SK-N-SH (cell line): ENCODE measurements around the gene SRCIN1. TPM values are rescaled to one million over a fixed set of nuclear protein-coding genes. Genes with fewer than 3 reads are reported as not detected.

Source experiments
- CTCF ChIA-PET: fragments of 300-600, 350-600 bp; formaldehyde crosslinking; extraction: SDS; loops from one replicate; lab custom pipeline; 2021; lab: Yijun Ruan, JAX
- POLR2A ChIA-PET: fragments of 350-600 bp; sonication (Branson Sonifier 250); formaldehyde crosslinking; extraction: SDS; loops from one replicate; lab custom pipeline; 2020; ENCODE audit warnings: antibody characterized with exemption, inconsistent platforms; lab: Yijun Ruan, JAX
- DNase-seq: peaks from one replicate; pipeline ENCODE4 v3.0.0; 2012
- H2AFZ ChIP-seq: fragments of 200-600 bp; sonication (generic); 2 replicates; pipeline ENCODE4 v1.8.1; 2016; ENCODE audit warnings: antibody characterized with exemption, mild to moderate bottlenecking, low read depth
- H3F3A ChIP-seq: fragments of 200-600 bp; sonication (generic); replicated peaks from 2 replicates; pipeline ENCODE3; 2016; ENCODE audit warnings: antibody characterized with exemption, mild to moderate bottlenecking; ENCODE audit not compliant: insufficient read depth
- H3K27ac ChIP-seq, 2 experiments: fragments of 200-500 bp in 1 of 2; fragments of 200-600 bp in 1 of 2; sonication (Bioruptor generic) in 1 of 2; sonication (generic), shearing (Covaris generic) in 1 of 2; 2 replicates each; pipeline versions ENCODE4 v1.5.1 to v1.6.1; 2014 to 2016; ENCODE audit warnings: low read depth in 2 of 2, inconsistent platforms in 1 of 2, low read length in 1 of 2, mild to moderate bottlenecking in 1 of 2, mixed read lengths in 1 of 2
- H3K27me3 ChIP-seq: fragments of 200-600 bp; sonication (generic), shearing (Covaris generic); 2 replicates; pipeline ENCODE4 v1.6.1; 2016; ENCODE audit warnings: mixed run types; ENCODE audit not compliant: insufficient read depth
- H3K36me3 ChIP-seq, 2 experiments: fragments of 200-500 bp in 1 of 2; fragments of 200-600 bp in 1 of 2; sonication (Bioruptor generic) in 1 of 2; sonication (generic) in 1 of 2; replicated peaks in 1 of 2; 2 replicates each; pipeline versions ENCODE3 to v1.5.1; 2014 to 2016; ENCODE audit warnings: low read length in 1 of 2, mild to moderate bottlenecking in 1 of 2; ENCODE audit not compliant: insufficient read depth in 2 of 2, control insufficient read depth in 1 of 2
- H3K4me1 ChIP-seq, 2 experiments: fragments of 200-500 bp in 1 of 2; fragments of 200-600 bp in 1 of 2; sonication (Bioruptor generic) in 1 of 2; sonication (generic), shearing (Covaris generic) in 1 of 2; 2 replicates each; pipeline versions ENCODE4 v1.5.1 to v1.6.1; 2014 to 2016; ENCODE audit warnings: low read depth in 1 of 2, low read length in 1 of 2, mixed run types in 1 of 2; ENCODE audit not compliant: insufficient read depth in 2 of 2, control insufficient read depth in 1 of 2
- H3K4me2 ChIP-seq: fragments of 200-600 bp; sonication (generic), shearing (Covaris generic); 2 replicates; pipeline ENCODE4 v1.6.1; 2017; ENCODE audit warnings: mixed run types
- H3K4me3 ChIP-seq, 2 experiments: fragments of 200-500 bp in 1 of 2; fragments of 200-600 bp in 1 of 2; sonication (Bioruptor generic) in 1 of 2; sonication (generic), shearing (Covaris generic) in 1 of 2; 2 replicates each; pipeline versions ENCODE4 v1.5.1 to v1.8.1; 2014 to 2016; ENCODE audit warnings: low read depth in 2 of 2, inconsistent platforms in 1 of 2, low read length in 1 of 2, mild to moderate bottlenecking in 1 of 2, mixed read lengths in 1 of 2, moderate library complexity in 1 of 2
- H3K79me2 ChIP-seq: fragments of 200-600 bp; sonication (generic); 2 replicates; pipeline ENCODE4 v1.8.1; 2017; ENCODE audit warnings: mild to moderate bottlenecking; ENCODE audit not compliant: insufficient read depth
- H3K9ac ChIP-seq: fragments of 200-600 bp; sonication (generic); 2 replicates; pipeline ENCODE4 v1.6.1; 2017; ENCODE audit warnings: mixed run types
- H3K9me2 ChIP-seq: fragments of 200-600 bp; sonication (generic); 2 replicates; pipeline ENCODE4 v1.6.1; 2017; ENCODE audit warnings: mixed run types
- H3K9me3 ChIP-seq: fragments of 200-600 bp; sonication (generic); 2 replicates; pipeline ENCODE4 v1.6.1; 2017; ENCODE audit warnings: mixed run types, mild to moderate bottlenecking, moderate library complexity
- H4K20me1 ChIP-seq: fragments of 200-600 bp; sonication (generic); 2 replicates; pipeline ENCODE4 v1.6.1; 2017; ENCODE audit warnings: mild to moderate bottlenecking, mixed run types; ENCODE audit not compliant: insufficient read depth
- CTCF ChIP-seq: fragments of 200-600 bp; sonication (generic); IDR thresholded peaks from 2 replicates; pipeline ENCODE4 v1.6.1; 2017; ENCODE audit warnings: antibody characterized with exemption, mild to moderate bottlenecking, moderate library complexity
- ELF1 ChIP-seq: IDR thresholded peaks from 2 replicates; pipeline ENCODE4 v1.4.0; 2012
- FOXM1 ChIP-seq: IDR thresholded peaks from 2 replicates; pipeline ENCODE4 v1.4.0; 2012; ENCODE audit warnings: low read depth, mild to moderate bottlenecking
- GATA2 ChIP-seq: sonication (generic); formaldehyde crosslinking; IDR thresholded peaks from 2 replicates; pipeline ENCODE4 v1.5.0; 2020; ENCODE audit warnings: mild to moderate bottlenecking, missing genetic modification reagents
- IRF3 ChIP-seq: fragments of 150-350 bp; IDR thresholded peaks from 2 replicates; pipeline ENCODE4 v1.6.1; 2016; ENCODE audit warnings: mild to moderate bottlenecking, low read depth, low read length
- JUND ChIP-seq: IDR thresholded peaks from 2 replicates; pipeline ENCODE4 v1.4.0; 2012
- MEF2A ChIP-seq: IDR thresholded peaks from 2 replicates; pipeline ENCODE4 v1.4.0; 2012; ENCODE audit warnings: low read depth, borderline replicate concordance
- NRF1 ChIP-seq: IDR thresholded peaks from 2 replicates; pipeline ENCODE4 v1.6.1; 2012; ENCODE audit warnings: low read depth, mild to moderate bottlenecking, low read length
- RAD21 ChIP-seq: IDR thresholded peaks from 2 replicates; pipeline ENCODE4 v1.6.1; 2012; ENCODE audit warnings: mild to moderate bottlenecking, low read length
- RCOR1 ChIP-seq: fragments of 150-350 bp; IDR thresholded peaks from 2 replicates; pipeline ENCODE4 v1.6.1; 2017; ENCODE audit warnings: antibody characterized with exemption, low read length
- REST ChIP-seq: IDR thresholded peaks from 2 replicates; pipeline ENCODE4 v1.6.1; 2012; ENCODE audit warnings: mild to moderate bottlenecking, low read depth, low read length, moderate library complexity
- TEAD4 ChIP-seq: IDR thresholded peaks from 2 replicates; pipeline ENCODE4 v1.4.0; 2012; ENCODE audit warnings: mild to moderate bottlenecking, borderline replicate concordance; ENCODE audit not compliant: insufficient read depth
- USF1 ChIP-seq: IDR thresholded peaks from 2 replicates; pipeline ENCODE4 v1.4.0; 2012; ENCODE audit warnings: low read depth, borderline replicate concordance
- YY1 ChIP-seq: IDR thresholded peaks from 2 replicates; pipeline ENCODE4 v1.4.0; 2012; ENCODE audit warnings: low read depth, mild to moderate bottlenecking
- WGBS: methylation state at CpG from one replicate; pipeline ENCODE4 v1.1.6; 2017; ENCODE audit warnings: low lambda C conversion rate; 5-methylcytosine and 5-hydroxymethylcytosine counted together
- polyA plus RNA-seq, 3 experiments: library from polyadenylated mRNA; depleted of rRNA; stranded (reverse); fragments of >200 nt; gene quantifications; 2 replicates each; pipeline ENCODE4 v1.2.3, GENCODE V29; 2012

SRCIN1 gene
- polyA plus RNA-seq, 1 of the 3 experiments (the other 2 are of a cell fraction), result 1.0 TPM

- TF ChIP-seq USF1 (no peak), ELF1 (no peak), IRF3 (no peak), RCOR1 (no peak), FOXM1 (no peak)
- TF ChIP-seq, all 33 proteins: peak for 0
Observed at GRCh38 chr17:38588788-38589174, 17.0 kb downstream of the SRCIN1 start (continued).

- Histone ChIP-seq H3K27me3 (no peaks in the 10 kb centered on the region; the same call in none of the 2 replicates), H3K4me1 (peaks cover 6 to 50% of the 10 kb centered on the region in 2 experiments; a peak in 3 of 4 replicates), H3K9me3 (no peaks in the 10 kb centered on the region), H4K20me1 (no peaks in the 10 kb centered on the region), H3K4me3 (no peak overlapping the region), H3K27ac (no peak overlapping the region), H3F3A (no peaks in the 10 kb centered on the region), H2AFZ (no peak overlapping the region), H3K9ac (no peak overlapping the region), H3K79me2 (no peaks in the 10 kb centered on the region), H3K9me2 (no peaks in the 10 kb centered on the region), H3K36me3 (no peaks in the 10 kb centered on the region), H3K4me2 (no peak overlapping the region)
- no peak for DNase-seq
- TF ChIP-seq NRF1, result no peak
- no peak for TF ChIP-seq IRF3
- TF ChIP-seq REST, result no peak
- no peak for TF ChIP-seq GATA2 (CRISPR knock-in tag)
- no peak for TF ChIP-seq TEAD4
- no peak for TF ChIP-seq CTCF
- TF ChIP-seq USF1, result no peak
- TF ChIP-seq RAD21, result no peak
- no peak for TF ChIP-seq MEF2A
- no peak for TF ChIP-seq JUND
- no peak for TF ChIP-seq YY1
- ChIA-PET CTCF (interaction anchor here (0.9 to 16.4 kb wide), 7 partner anchors 13 to 164 kb away, joined by 3 to 232 read pairs (median 5); partner anchors contain the start of gene SRCIN1), POLR2A (interaction anchor here (1.2 to 1.8 kb wide), 2 partner anchors 9 to 30 kb away, joined by 3 to 6 read pairs; no protein-coding TSS in a partner anchor)
- WGBS, result 80% methylated on average over 13 of the region's 13 CpGs
Observed at GRCh38 chr17:38587947-38588787, 17.6 kb downstream of the SRCIN1 start.
